Astrocyte (in vitro differentiated cells and primary cell): ENCODE data around the gene MET.

Source experiments
- EZH2 ChIP-seq: IDR thresholded peaks from 2 replicates; pipeline ENCODE4 v1.6.1; 2012; ENCODE audit warnings: mild to moderate bottlenecking, low read length, inconsistent platforms; ENCODE audit not compliant: insufficient read depth
- TF ChIP-seq, protein P1 (sequence below): IDR thresholded peaks from 2 replicates; pipeline ENCODE4 v1.5.1; 2011; ENCODE audit warnings: low read depth, mild to moderate bottlenecking, inconsistent platforms, low read length, moderate library complexity; ENCODE audit not compliant: insufficient read depth

DNA sequence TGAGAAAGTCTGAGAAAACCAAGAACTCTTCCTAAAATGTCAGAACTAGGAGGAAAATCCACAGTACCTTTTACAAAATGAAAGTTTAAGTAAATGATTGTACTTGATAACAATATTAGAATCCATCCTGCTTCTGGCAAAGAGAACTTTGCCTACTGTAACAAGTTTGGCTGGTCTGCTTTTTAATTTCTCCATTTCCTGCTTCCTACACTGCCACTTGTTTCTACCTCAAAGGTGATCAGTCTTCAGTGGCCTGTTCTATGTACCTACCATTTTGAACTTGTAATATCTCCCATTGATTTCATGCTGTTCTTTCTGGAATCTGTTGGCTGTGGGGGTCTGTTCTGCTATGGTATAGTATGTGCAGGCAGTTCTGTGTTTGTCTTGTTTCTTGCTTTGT lies 157.5 kb downstream of the MET start:
- TF ChIP-seq, protein P1, sequence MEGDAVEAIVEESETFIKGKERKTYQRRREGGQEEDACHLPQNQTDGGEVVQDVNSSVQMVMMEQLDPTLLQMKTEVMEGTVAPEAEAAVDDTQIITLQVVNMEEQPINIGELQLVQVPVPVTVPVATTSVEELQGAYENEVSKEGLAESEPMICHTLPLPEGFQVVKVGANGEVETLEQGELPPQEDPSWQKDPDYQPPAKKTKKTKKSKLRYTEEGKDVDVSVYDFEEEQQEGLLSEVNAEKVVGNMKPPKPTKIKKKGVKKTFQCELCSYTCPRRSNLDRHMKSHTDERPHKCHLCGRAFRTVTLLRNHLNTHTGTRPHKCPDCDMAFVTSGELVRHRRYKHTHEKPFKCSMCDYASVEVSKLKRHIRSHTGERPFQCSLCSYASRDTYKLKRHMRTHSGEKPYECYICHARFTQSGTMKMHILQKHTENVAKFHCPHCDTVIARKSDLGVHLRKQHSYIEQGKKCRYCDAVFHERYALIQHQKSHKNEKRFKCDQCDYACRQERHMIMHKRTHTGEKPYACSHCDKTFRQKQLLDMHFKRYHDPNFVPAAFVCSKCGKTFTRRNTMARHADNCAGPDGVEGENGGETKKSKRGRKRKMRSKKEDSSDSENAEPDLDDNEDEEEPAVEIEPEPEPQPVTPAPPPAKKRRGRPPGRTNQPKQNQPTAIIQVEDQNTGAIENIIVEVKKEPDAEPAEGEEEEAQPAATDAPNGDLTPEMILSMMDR = no peak
- no peak for TF ChIP-seq EZH2
